GM21526 (cell line): ENCODE results near the gene CHST1.

Source experiments
- ATAC-seq: cut with Tn5 transposase; IDR thresholded peaks from one replicate; pipeline ENCODE4 v1.9.1; 2021; ENCODE audit warnings: moderate library complexity; ENCODE audit not compliant: unreplicated experiment, low FRiP score

CHST1 gene

DNA sequence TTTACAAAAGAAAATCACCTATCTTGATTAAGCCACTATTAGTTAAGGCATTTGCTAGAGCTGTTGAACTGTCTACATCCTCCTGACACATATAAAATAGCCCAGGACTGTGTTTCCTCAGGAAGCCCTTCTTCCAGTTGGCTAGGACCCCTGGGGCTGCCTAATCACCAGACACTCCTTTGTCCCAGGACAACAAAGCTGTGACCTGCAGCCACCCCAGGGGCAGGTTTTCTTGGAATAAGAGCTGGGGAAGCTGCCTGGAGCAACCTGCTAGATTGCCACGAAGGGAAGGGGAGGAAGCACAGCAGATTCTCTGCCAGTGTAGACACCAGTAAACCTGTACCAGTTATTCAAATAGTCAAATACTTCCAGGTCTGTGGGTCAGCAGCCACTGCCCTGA lies 17.6 kb downstream of the CHST1 start:
- ATAC-seq, result no peak

GRCh38 chr11:45647329-45647728 lies 18.1 kb downstream of the CHST1 start:
- ATAC-seq, result no peak

- ATAC-seq, result no peak
Observed at GRCh38 chr11:45646275-45646927, 19.0 kb downstream of the CHST1 start.

DNA sequence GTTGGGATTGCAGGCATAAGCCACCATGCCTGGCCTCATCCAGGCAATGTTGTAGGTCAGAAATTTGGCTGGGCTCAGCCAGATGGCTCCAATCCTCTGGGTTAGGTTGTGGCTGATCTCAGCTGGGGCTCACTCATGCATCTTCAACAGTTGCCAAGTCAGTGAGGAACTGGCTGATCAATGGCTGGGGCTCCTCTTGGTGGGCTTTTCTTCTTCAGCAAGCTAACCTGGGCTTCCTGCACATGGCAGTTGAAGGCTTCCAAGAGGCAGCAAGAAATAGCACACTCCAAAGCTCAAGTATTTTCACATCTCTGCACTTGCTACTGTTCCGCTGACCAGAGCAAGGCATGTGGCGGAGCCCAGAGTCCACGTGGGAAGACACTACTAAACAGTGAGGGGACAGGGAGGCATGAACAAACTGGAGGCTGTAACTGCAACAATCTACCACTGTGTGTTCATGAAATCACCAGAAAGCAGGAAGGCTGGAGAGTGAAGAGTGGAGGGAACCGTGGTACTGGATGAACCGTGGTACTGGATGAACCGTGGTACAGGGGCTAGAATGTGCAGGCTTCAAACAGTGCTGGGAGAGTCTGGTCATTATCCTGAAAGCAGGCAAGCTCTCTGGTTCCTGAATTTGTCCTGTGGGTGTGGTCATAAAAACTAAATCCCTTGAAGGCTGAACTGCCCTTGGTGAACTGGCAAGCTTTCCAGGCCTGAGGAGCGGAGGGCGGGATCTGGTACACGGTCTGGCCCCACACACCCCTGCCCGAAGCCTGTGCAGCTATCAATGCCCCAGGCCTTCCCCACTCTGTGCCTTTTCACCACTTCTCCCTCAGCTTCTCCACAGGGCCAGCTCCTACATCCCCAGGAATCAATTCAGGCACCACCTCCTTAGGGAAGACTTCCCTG lies 20.2 kb downstream of the CHST1 start:
- ATAC-seq, result no peak

DNA sequence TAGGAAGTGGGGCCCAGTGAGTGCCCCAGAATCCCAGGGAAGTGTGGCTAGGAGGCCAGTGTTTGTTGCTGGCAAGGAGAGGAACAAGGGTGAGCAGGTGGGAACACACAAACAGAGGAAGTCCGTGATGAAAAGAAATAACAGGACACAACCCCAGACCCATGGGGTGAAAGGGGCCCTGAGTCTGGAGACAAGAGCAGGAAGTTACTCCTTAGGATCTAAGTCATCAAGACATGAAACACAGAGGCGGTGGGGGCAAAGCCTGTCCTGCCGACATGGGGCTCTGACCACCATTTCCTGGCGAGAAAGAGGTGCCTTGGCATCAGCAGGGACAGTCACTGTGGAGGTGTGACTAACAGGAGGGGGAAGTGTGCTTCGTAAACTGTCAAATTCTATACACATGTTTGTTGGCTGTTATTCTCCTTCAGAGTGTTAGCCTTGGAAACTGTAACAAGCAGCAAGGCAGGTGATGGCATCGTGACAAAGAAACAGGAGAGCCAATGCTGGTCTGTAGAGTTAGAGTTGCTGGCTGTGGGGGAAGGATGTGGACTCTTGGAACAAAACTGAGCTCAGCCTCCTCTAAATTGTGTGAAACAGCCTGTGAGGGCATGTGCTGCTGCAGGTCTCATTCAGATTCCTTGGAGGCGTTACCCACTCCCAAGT lies 21.7 kb downstream of the CHST1 start:
- ATAC-seq, result no peak

GRCh38 chr11:45641961-45642360 lies 23.5 kb downstream of the CHST1 start:
- no peak for ATAC-seq

GRCh38 chr11:45638051-45638450 lies 27.4 kb downstream of the CHST1 start:
- ATAC-seq, result no peak

- ATAC-seq, result no peak
Observed at GRCh38 chr11:45635907-45636306, 29.5 kb downstream of the CHST1 start.

GRCh38 chr11:45625611-45626010 lies 39.8 kb downstream of the CHST1 start:
- ATAC-seq, result no peak

- ATAC-seq, result no peak
Observed at GRCh38 chr11:45624095-45624494, 41.3 kb downstream of the CHST1 start.

DNA sequence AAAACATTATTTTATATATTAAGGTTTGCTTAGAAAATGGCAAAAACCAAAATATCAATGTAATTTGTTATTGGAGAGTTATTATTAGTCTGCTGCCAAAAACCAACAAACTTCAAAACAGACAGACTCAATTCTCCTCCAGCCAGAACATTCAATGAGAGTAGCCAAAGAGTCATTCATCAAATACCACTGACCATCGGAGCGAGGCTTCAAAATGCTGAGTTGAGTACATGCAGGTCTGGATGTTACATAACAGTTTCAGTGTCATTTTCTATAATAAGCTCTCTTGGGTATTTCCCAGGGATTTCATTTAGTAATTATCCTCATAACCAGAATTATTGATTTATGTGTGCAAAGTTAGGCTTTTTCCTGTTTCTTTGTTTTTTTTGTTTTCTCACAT lies 42.6 kb downstream of the CHST1 start:
- no peak for ATAC-seq

GRCh38 chr11:45622283-45622682 lies 43.1 kb downstream of the CHST1 start:
- ATAC-seq, result no peak

DNA sequence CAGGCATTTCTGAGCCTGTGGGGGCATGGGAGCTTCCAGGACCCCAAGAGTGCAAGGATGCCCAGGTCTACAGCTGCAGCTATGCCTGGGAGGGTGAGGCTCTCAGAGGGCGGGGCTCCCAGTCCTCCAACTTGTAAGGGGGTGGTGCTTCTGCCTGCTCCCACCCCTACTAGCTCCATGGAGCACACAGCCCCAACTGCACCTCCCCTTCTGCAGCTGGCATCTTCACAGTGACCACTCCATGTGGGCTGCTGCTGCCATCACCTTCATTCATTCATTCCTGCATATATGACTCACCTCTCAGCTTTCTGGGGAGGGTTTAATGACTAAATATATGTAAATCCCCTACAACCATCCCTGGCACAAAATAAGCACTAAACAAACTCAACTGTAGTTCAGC lies 43.8 kb downstream of the CHST1 start:
- no peak for ATAC-seq

DNA sequence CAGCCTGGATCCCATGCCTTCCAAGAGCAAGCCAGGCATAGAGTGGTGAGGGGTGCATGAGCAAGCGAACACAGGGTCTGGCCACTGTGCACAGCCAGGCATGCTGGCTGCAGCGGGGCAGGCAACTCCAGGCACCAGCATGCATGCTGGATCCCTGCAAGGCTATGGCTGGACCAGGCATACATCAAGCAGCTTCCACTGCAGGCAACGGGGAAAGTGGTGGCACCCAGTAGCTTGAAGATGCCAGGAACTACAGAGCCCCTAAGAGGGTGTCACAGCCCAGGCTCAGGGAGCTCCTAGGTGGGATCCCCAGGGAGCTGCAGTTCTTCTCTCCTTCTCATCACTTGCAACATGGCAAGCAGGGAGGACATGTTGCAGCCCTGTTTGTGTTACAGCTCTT lies 45.2 kb downstream of the CHST1 start:
- ATAC-seq, result no peak

GRCh38 chr11:45618897-45619296 lies 46.5 kb downstream of the CHST1 start:
- no peak for ATAC-seq

DNA sequence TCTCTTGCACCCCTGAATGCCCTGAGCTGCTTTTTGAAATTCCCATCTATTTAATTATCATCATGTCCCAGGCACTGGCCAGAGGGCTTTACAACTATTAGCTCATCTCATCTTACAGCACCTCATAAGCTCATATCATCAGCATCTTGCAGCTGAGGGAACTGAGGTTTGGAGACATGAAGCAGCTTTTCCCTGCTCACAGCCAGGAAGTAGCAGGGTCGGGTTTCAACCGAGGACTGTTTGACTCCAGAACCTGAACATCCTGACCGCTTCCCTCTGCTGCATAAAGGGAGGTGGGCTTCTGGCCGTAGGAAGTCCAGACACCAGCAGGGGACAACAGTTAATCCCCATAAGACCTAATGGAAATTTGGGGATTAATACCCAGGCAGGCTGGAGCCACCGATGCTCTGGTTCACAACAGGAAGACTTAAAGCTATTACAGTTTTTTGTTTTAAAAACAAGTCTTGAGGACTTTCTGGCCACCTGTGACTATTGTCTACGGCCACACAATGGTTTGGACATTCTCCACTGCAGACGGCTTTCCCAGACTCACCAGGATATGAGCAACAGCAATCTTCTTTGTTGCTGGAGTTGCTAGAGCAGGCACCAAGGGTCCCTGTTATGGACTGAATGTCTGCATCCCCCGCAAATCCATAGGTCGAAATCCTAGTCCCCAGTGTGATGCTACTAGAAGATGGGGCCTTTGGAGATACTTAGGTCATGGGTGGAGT lies 47.4 kb downstream of the CHST1 start:
- no peak for ATAC-seq

DNA sequence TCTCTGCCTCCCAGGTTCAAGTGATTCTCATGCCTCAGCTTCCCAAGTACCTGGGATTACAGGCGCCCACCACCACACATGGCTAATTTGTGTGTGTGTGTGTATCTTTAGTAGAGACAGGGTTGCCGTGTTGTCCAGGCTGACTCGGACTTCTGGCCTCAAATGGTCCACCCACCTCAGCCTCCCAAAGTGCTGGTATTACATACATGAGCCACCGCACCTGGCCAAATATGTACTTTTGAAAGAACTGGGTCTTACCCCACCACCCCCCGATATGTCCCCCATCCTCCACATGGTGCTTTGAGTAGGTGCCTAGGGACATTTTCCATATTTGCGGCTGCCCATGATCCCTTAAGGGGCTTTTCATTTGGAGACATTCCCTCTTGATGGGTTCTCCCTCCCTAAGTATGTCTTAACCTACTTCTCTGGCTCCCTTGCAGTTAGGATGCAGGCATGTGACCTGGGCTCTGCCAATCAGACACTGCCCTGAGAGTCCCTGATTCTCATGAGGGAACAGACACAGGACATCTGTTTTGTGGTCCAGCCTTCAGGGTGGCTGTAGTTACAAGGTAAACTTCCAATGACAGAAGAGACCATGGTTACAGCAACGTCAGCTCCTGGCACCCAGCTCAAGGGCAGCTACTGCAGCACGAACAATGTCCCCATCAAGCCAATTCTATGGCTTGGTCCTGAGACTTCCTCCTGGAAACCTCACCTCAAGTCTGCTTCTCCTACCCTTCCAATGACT lies 48.4 kb downstream of the CHST1 start:
- ATAC-seq, result no peak

- ATAC-seq, result no peak
Observed at GRCh38 chr11:45615182-45615792, 50.1 kb downstream of the CHST1 start.

GRCh38 chr11:45614196-45614828 lies 51.1 kb downstream of the CHST1 start:
- ATAC-seq, result no peak
